Activated CD8-positive, alpha-beta memory T cell treated with anti-CD3 and anti-CD28 coated beads for 1 hour (primary cell): ENCODE data around the gene NUTM2D.
"Not testable (repeated sequence)": the region's sequence is repeated elsewhere in the genome, so short reads cannot be mapped to it uniquely, and the experiment has no call there.

ENCODE experiments used
- DNase-seq, 2 donors: peaks; one replicate each; pipeline ENCODE4 v3.0.0-alpha.2; 2020; ENCODE audit warnings: low read depth in 1 of 2; ENCODE audit errors: extremely low read depth in 1 of 2

The NUTM2D gene

GRCh38 chr10:87357444-87357843 lies at the start of gene NUTM2D:
Gene NUTM2D, plus strand, starts transcription at chr10:87357744. Its CDS starts 522 bp downstream, at chr10:87358266.
- DNase-seq = not testable (repeated sequence)

- DNase-seq = not testable (repeated sequence)
Measured at GRCh38 chr10:87308702-87309101, 48.8 kb upstream of the NUTM2D start.

- not testable (repeated sequence) for DNase-seq
Measured at GRCh38 chr10:87309657-87310056, 47.9 kb upstream of the NUTM2D start.

GRCh38 chr10:87311521-87311920 lies 46.0 kb upstream of the NUTM2D start:
- DNase-seq = not testable (repeated sequence)

GRCh38 chr10:87313649-87314359 lies 43.7 kb upstream of the NUTM2D start:
- DNase-seq = not testable (repeated sequence)

DNA sequence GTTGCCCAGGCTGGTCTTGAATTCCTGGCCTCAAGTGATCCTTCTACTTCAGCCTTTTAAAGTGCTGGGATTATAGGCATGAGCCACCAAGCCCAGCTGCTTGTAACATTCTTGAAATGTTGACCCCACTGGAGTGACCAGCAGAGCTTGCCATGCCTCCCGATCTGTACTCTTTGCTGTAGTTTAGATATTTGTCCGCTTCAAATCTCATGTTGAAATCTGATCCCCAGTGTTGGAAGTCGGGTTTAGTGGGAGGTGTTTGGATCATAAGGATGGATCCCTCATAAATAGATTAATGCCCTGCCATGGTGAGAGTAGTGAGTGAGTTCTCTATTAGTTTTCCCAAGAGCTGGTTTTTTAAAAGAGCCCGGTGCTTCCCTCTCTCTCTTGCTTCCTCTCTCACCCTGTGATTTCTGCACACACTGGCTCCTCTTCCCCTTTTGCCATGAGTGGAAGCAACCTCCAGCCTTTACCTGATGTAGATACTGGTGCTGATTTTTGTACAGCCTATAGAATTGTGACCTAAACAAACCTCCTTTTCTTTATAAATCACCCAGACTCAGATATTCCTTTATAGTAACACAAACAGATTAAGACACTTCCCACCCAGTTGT lies 43.1 kb upstream of the NUTM2D start:
- DNase-seq = not testable (repeated sequence)

DNA sequence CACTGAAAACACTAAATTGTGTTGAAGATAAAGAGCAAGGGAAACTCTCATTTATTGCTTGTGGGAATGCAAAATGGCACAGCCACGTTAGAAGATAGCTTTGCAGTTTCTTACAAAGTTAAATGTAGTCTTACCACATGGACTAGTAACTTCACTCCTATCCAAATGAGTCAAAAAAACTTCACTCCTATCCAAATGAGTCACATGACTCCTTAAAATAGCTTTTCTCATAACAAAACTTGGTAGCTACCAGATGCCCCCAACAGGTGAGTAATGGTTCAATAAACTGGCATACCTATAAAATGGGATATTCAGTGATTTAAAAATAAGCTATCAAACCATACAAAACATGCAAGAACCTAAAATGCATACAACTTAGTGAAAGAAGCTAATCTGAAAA lies 36.0 kb upstream of the NUTM2D start:
- not testable (repeated sequence) for DNase-seq

GRCh38 chr10:87324559-87324958 lies 33.0 kb upstream of the NUTM2D start:
- DNase-seq = not testable (repeated sequence)

- not testable (repeated sequence) for DNase-seq
Measured at GRCh38 chr10:87327958-87328357, 29.6 kb upstream of the NUTM2D start.

- DNase-seq = not testable (repeated sequence)
Measured at GRCh38 chr10:87329131-87329530, 28.4 kb upstream of the NUTM2D start.

DNA sequence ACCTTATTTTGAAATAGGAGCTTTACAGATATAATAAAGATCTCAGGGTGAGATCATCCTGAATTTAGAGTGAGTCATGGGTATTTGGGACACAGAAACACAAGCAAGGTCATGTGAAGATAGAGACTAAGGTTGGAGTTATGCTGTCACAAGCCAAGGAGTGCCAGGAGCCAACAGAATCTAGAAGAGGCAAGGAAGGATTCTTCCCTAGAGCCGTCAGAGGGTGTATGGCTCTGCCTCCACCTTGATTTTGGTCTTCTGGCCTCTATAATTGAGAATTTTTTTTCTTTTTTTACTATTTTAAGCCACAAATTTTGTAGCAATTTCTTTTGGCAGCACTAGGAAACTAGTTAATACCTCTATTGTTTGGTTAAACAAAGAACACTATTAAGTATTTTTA lies 24.9 kb upstream of the NUTM2D start:
- not testable (repeated sequence) for DNase-seq

DNA sequence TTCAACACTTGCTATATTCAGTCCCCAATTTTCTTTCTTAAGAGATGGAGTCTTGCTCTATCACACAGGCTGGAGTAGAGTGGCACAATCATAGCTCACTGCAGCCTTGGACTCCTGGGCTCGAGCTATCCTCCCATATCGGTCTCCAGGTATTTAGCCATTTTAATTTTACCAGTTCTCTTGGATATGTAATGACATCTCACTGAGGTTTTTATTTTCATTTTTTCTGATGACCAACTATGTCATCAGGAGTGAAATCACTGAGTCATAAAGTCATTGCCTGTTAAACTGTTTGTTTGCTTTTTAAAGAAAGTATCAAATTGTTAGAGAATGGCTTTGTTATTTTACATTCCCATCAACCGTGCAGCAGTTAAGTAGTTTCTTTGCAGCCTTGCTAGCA lies 17.1 kb upstream of the NUTM2D start:
- DNase-seq = not testable (repeated sequence)

- DNase-seq = not testable (repeated sequence)
Measured at GRCh38 chr10:87341546-87342142, 15.9 kb upstream of the NUTM2D start.

GRCh38 chr10:87342249-87342710 lies 15.3 kb upstream of the NUTM2D start:
- DNase-seq = peak; percentile 59 to 61

DNA sequence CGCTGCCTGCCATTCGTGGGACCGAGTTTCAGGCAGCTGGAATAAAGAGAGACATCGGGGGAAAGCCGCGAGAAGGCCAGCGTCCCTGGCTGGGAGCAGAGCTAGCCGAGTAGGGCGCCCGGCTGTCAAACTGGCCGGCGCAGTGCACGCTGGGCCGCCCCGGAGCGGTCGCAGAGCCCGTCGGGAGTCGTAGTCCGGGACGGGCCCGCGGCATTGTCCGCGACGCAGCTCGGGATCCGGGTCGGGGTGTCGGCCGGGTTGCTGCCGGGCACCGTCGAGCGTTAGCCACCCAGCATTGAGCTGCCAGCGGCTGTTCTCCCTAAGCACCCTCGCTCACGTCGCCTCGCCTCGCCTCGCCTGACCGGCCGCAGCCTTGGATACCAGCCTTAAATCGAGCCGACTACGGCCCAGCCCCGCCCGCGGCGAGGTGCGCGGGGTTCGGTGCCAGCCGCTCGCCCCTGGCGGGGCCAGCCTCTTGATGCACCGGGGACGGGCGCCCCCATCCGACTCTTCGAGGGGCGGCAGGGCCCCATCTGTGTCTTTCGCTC lies 14.8 kb upstream of the NUTM2D start:
- peak; percentile 57 to 73 for DNase-seq

GRCh38 chr10:87345743-87346142 lies 11.8 kb upstream of the NUTM2D start:
- DNase-seq = not testable (repeated sequence)

- not testable (repeated sequence) for DNase-seq
Measured at GRCh38 chr10:87350161-87350560, 7.4 kb upstream of the NUTM2D start.

- not testable (repeated sequence) for DNase-seq
Measured at GRCh38 chr10:87352825-87353224, 4.7 kb upstream of the NUTM2D start.

DNA sequence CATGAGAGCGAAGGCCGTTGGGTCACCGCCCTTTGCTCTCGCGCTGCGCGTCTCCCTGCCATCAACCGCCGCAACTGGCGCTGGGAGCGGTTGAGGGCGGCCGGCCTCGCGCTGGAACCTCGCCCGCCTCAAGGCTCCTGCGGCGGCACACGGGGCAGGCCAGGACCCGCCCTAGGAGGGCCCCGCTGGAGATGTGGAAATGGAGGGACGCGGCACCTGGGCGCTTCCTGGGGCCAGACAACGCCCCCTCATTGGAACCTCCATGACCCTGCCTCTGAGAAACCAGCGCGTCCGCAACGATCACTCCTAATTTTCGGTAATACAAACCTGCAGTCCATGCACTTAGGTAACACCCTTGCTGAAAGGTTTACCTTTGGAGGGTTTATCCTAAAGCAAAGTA lies 2.4 kb upstream of the NUTM2D start:
- DNase-seq = not testable (repeated sequence)

DNA sequence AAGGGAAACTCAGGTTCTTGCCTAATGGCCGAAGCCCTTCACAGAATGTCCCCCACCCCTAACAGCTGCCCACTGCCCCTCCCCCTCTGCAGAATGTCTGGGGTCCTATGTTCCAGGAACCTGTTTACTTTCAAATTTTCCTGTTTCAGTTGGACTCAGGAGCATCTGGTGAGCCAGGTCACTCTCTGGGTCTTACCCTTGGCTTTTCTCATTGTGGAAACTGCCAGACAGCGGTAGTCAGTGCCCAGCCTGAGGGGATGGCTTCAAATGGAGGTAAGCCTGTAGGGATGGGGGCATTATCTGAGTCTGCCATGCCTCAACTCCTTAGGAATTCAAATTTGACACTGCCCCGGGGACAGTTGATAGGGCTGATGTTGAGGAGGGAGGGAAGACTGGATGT lies 615 bp downstream of the NUTM2D start:
- DNase-seq = not testable (repeated sequence)

DNA sequence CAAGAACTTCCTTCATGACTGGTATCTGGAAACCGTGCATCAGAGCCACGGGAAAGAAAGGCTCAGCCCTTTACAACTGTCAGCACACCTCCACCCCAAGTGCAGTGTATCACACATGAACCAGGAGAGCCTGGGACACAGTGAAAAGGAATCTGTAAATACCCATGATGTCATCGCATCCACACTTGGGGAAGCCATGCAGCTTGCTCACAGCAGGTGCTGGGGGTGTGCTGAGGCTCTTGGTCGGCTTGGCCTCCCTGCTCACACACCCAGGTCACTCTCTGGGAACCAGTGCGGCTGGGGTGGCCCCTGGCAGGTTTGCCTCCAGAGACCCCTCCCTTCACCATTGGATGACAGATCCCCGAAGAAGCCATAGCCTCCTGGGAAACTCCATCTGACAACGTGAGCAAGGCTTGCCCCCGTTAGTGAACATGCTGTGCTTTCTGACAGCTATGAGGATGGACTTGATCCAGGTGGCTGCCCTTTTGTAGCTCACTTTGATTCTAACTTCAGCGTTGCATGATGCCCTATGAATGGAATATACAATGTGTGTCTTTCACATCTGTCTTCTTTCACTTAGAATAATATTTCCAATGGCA lies 12.1 kb downstream of the NUTM2D start:
- DNase-seq = not testable (repeated sequence)
